Cardiac muscle cell (in vitro differentiated cells and primary cell): ENCODE measurements around the gene DYNLRB1. TPM values are rescaled to one million over a fixed set of nuclear protein-coding genes. Genes with fewer than 3 reads are reported as not detected.

Experiments used
- DNase-seq, 2 donors: peaks; one replicate each; pipeline versions ENCODE4 v3.0.0 to v3.0.0-alpha.2; 2010 to 2017; ENCODE audit warnings: low read depth in 1 of 2, low spot score in 1 of 2
- H3K27ac ChIP-seq: fragments of 200-600 bp; sonication (generic); 2 replicates; pipeline ENCODE4 v1.5.1; 2016
- H3K27me3 ChIP-seq: fragments of 200-600 bp; sonication (generic); 2 replicates; pipeline ENCODE4 v1.6.0; 2016; ENCODE audit warnings: control low read depth
- H3K36me3 ChIP-seq: fragments of 200-600 bp; sonication (generic); 2 replicates; pipeline ENCODE4 v1.5.1; 2016; ENCODE audit warnings: control low read depth
- H3K4me1 ChIP-seq: fragments of 200-600 bp; sonication (generic); 2 replicates; pipeline ENCODE4 v1.8.1; 2017; ENCODE audit warnings: low read depth, mild to moderate bottlenecking, mixed run types
- H3K4me3 ChIP-seq: fragments of 200-600 bp; sonication (generic); 2 replicates; pipeline ENCODE4 v1.5.1; 2016; ENCODE audit warnings: mild to moderate bottlenecking
- H3K9me3 ChIP-seq: fragments of 200-600 bp; sonication (generic); 2 replicates; pipeline ENCODE4 v1.5.1; 2017; ENCODE audit warnings: low read depth, mild to moderate bottlenecking, control low read depth
- CTCF ChIP-seq: IDR thresholded peaks from 2 replicates; pipeline ENCODE4 v1.5.1; 2012; ENCODE audit warnings: low read depth, mild to moderate bottlenecking, low read length
- polyA plus RNA-seq: library from polyadenylated mRNA; unstranded; fragments of >200 nt; fragmentation: Nextera tagmentation; extraction: Ambion mirVana; gene quantifications from 2 replicates; pipeline ENCODE4 v1.2.1, GENCODE V29; 2016
- total RNA-seq: library from RNA; depleted of rRNA; stranded (reverse); fragments of >200 nt; gene quantifications from 2 replicates; pipeline ENCODE4 v1.2.3, GENCODE V29; 2016

The DYNLRB1 gene
- total and polyA plus RNA-seq, 2 experiments from 2014 or later: 155 to 330 TPM

GRCh38 chr20:34561661-34562060 is 45.4 kb downstream of the DYNLRB1 start:
- Histone ChIP-seq H3K27me3 (no peaks in the 10 kb centered on the region), H3K9me3 (no peaks in the 10 kb centered on the region), H3K4me1 (no peaks in the 10 kb centered on the region), H3K4me3 (no peak overlapping the region), H3K36me3 (no peaks in the 10 kb centered on the region), H3K27ac (no peak overlapping the region)
- no peak for DNase-seq
- no peak for TF ChIP-seq CTCF

- Histone ChIP-seq H3K27ac (no peak overlapping the region), H3K4me3 (no peak overlapping the region), H3K4me1 (no peaks in the 10 kb centered on the region), H3K36me3 (no peaks in the 10 kb centered on the region), H3K9me3 (no peaks in the 10 kb centered on the region), H3K27me3 (no peaks in the 10 kb centered on the region)
- TF ChIP-seq CTCF: peak; percentile 56
- DNase-seq: peak in 1 of 2 donors; percentile 28
These were observed 46.4 kb downstream of the DYNLRB1 start for GRCh38 chr20:34562641-34563040.

GRCh38 chr20:34564833-34565232 is 48.6 kb downstream of the DYNLRB1 start:
- Histone ChIP-seq H3K27ac (no peak overlapping the region), H3K36me3 (no peaks in the 10 kb centered on the region), H3K9me3 (no peaks in the 10 kb centered on the region), H3K4me1 (no peaks in the 10 kb centered on the region), H3K4me3 (no peak overlapping the region), H3K27me3 (no peaks in the 10 kb centered on the region)
- no peak for TF ChIP-seq CTCF
- no peak for DNase-seq

GRCh38 chr20:34566978-34567891 is 51.0 kb downstream of the DYNLRB1 start:
- no peak for DNase-seq
- H3K27me3 ChIP-seq: no peaks in the 10 kb centered on the region
- TF ChIP-seq CTCF: no peak
- no peak overlapping the region for H3K4me3 ChIP-seq
- H3K36me3 ChIP-seq: no peaks in the 10 kb centered on the region
- H3K4me1 ChIP-seq: peaks cover 5% of the 10 kb centered on the region
- no peaks in the 10 kb centered on the region for H3K9me3 ChIP-seq
- H3K27ac ChIP-seq: peak overlapping the region; percentile 34

GRCh38 chr20:34567892-34568865 is 52.0 kb downstream of the DYNLRB1 start:
- Histone ChIP-seq H3K36me3 (no peaks in the 10 kb centered on the region), H3K4me1 (peaks cover 5% of the 10 kb centered on the region), H3K4me3 (no peak overlapping the region), H3K27ac (no peak overlapping the region), H3K9me3 (no peaks in the 10 kb centered on the region), H3K27me3 (no peaks in the 10 kb centered on the region)
- DNase-seq: no peak
- no peak for TF ChIP-seq CTCF
